Measurements from ENCODE around the gene POLE. TPM values are rescaled to one million over a fixed set of nuclear protein-coding genes. Genes with fewer than 3 reads are reported as not detected.

POLE gene
- total and polyA plus RNA-seq, 8 donors, result 7.2 to 45.7 (median 16.0) TPM

GRCh38 chr12:132673288-132674179, 13.6 kb downstream of the POLE start:
- intact Hi-C loops (cut with DNase I), result no loop called here
- Histone ChIP-seq H3K36me3 (peaks cover 0 to 27% (median 8%) of the 10 kb centered on the region in 3 donors), H3K27me3 (no peaks in the 10 kb centered on the region), H3K4me1 (no peaks in the 10 kb centered on the region), H3K9me3 (no peaks in the 10 kb centered on the region), H3K27ac (no peak overlapping the region), H3K4me3 (no peak overlapping the region)
- WGBS, 2 donors, result 93 to 95% methylated on average over 27 of the region's 27 CpGs
- TF ChIP-seq CTCF (IDR thresholded peaks at IDR 0.05), result no peak
- no peak for FAIRE-seq
- ATAC-seq, result peak in 1 of 4 donors; percentile 14
- DNase-seq, result no peak

GRCh38 chr12:132672678-132673077, 14.5 kb downstream of the POLE start:
- Histone ChIP-seq H3K27me3 (no peaks in the 10 kb centered on the region), H3K9me3 (no peaks in the 10 kb centered on the region), H3K4me1 (no peaks in the 10 kb centered on the region), H3K4me3 (no peak overlapping the region), H3K36me3 (peaks cover 0 to 33% (median 8%) of the 10 kb centered on the region in 3 donors), H3K27ac (no peak overlapping the region)
- peak in 1 of 4 donors; percentile 79 for ATAC-seq
- no peak for TF ChIP-seq CTCF (IDR thresholded peaks at IDR 0.05)
- WGBS, 2 donors, result 78 to 79% methylated on average over 12 of the region's 12 CpGs
- peak in 1 of 6 donors; percentile 15 for DNase-seq
- intact Hi-C loops (cut with DNase I), result no loop called here
- no peak for FAIRE-seq

DNA sequence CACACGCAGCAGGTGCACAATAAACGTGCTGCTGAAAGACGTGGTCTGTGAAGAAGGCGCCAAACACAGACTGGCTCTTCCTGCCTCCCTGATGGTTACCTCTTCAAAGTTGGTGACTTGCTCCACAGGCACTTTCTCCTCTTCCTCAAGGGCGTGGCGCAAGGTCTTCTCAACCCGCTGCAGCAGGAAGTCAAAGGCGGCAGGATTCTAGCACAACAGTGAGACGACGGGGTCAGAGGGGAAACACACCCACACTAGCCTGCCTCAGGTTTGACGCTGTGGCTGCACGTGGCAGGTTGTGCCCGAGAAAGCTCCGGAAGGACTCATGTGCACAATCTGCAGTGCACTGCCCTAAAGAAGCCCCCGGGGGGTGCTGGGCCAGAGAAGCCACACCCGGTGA, 15.0 kb downstream of the POLE start:
- intact Hi-C loops (cut with DNase I), result no loop called here
- no peak overlapping the region for H3K27ac ChIP-seq
- WGBS, 2 donors, result 89 to 92% methylated on average over 16 of the region's 16 CpGs
- ATAC-seq (no peak), FAIRE-seq (no peak), DNase-seq (no peak)
- H3K9me3 ChIP-seq, result no peaks in the 10 kb centered on the region
- H3K4me3 ChIP-seq, result no peak overlapping the region
- H3K36me3 ChIP-seq, result peaks cover 0 to 33% (median 8%) of the 10 kb centered on the region in 3 donors
- H3K27me3 ChIP-seq, result no peaks in the 10 kb centered on the region
- no peak for TF ChIP-seq CTCF (IDR thresholded peaks at IDR 0.05)
- H3K4me1 ChIP-seq, result no peaks in the 10 kb centered on the region

DNA sequence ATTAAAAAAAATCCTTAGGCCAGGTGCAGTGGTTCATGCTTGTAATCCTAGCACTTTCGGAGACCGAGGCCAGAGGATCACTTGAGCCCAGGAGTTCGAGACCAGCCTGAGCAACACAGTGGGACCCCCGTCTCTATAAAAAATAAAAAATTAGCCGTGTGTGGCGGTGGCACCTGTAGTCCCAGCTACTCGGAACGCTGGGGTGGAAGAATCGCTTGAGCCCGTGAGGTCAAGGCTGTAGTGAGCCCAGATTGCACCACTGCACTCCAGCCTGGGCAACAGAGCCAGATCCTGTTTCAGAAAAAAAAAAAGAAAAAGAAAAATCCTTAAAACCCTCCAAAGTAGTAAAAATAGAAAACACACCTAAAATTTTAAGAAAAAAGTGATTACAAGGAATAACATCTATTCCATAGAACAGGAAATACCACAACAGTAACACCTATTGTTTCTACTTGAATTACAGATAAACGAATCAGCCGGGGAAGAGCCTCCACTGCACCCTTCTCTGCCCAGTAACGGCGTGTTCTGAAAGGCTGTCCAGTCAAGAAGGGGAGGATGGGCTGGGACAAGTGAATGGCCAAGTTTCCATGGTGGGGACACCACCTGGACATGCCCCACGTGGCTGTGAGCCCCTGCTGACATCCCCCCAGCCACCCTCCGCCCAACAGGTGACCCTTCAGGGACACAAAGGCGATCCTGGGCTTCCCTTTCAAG, 17.8 kb downstream of the POLE start:
- FAIRE-seq, result no peak
- WGBS, 2 donors, result 93% methylated on average over 17 of the region's 17 CpGs
- Histone ChIP-seq H3K4me3 (no peak overlapping the region), H3K36me3 (peaks cover 0 to 30% (median 0%) of the 10 kb centered on the region in 3 donors), H3K4me1 (no peaks in the 10 kb centered on the region), H3K27ac (no peak overlapping the region), H3K27me3 (no peaks in the 10 kb centered on the region), H3K9me3 (no peaks in the 10 kb centered on the region)
- ATAC-seq, result no peak
- TF ChIP-seq CTCF (IDR thresholded peaks at IDR 0.05), result no peak
- no peak for DNase-seq
- intact Hi-C loops (cut with DNase I), result no loop called here
